GM23248 (cell line): ENCODE data around the gene CABP5.

ENCODE experiments used
- EZH2 ChIP-seq: fragments of 200-600 bp; sonication (generic); IDR thresholded peaks from 2 replicates; pipeline ENCODE4 v1.6.1; 2018; ENCODE audit warnings: antibody characterized with exemption, mild to moderate bottlenecking; ENCODE audit not compliant: insufficient read depth, poor library complexity, severe bottlenecking
- EZH2phosphoT487 ChIP-seq: fragments of 200-600 bp; sonication (generic); IDR thresholded peaks from 2 replicates; pipeline ENCODE4 v1.6.1; 2018; ENCODE audit warnings: antibody characterized with exemption, moderate library complexity, mild to moderate bottlenecking, low read depth; ENCODE audit not compliant: insufficient read depth

DNA sequence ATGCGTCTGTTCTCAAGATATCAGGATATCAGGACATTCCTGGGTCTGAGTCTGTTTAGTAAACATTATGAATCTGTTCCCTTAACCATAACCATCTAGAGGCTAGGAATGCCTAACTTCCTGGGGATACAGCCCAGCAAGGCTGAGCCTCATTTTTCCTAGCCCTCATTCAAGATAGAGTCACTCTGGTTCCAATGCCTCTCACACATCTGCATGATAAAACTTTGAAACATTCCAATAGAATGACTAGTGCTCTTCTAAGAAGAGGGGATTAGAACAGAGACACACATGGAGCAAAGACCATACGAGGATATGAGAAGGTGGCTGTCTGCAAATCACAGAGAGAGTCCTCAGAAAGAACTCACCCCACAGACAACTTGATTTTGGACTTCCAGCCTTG is 20.6 kb upstream of the CABP5 start:
- TF ChIP-seq EZH2phosphoT487, result no peak
- TF ChIP-seq EZH2, result no peak
